HCT116 (cell line): ENCODE measurements around the gene FHL2. TPM values are rescaled to one million over a fixed set of nuclear protein-coding genes. Genes with fewer than 3 reads are reported as not detected.

Experiments
- ATAC-seq: fragments of 200-7000 bp; cut with Tn5 transposase; 2 replicates; pipeline ENCODE4 v1.9.1; 2020; ENCODE audit warnings: mild to moderate bottlenecking, moderate library complexity
- BruUV-seq: library from RNA; stranded (reverse); fragments of 400-500 nt; replicated peaks from 2 replicates; lab custom pipeline; 2021; lab: Mats Ljungman, UMichigan
- CTCF ChIA-PET: fragments of 300-600 bp; sonication (Branson Sonifier 250); formaldehyde crosslinking; loops from one replicate; lab custom pipeline; 2021; ENCODE audit warnings: antibody characterized with exemption; lab: Charles Lee
- POLR2A ChIA-PET: fragments of 300-600, 350-600 bp; sonication (Branson Sonifier 250); formaldehyde crosslinking; loops from one replicate; lab custom pipeline; 2021; ENCODE audit warnings: antibody characterized with exemption; lab: Charles Lee
- RAD21 ChIA-PET, 2 experiments: fragments of 300-600 bp; sonication (Branson Sonifier 250); formaldehyde crosslinking; loops; one replicate each; lab custom pipeline; 2023; ENCODE audit warnings: low total read pairs in 2 of 2; ENCODE audit not compliant: uncharacterized antibody in 2 of 2, unreplicated experiment in 2 of 2, low non-redundant PET in 1 of 2; lab: Charles Lee
- DNase-seq: peaks from one replicate; pipeline ENCODE4 v3.0.0-alpha.2; 2010; ENCODE audit warnings: low read depth, low spot score
- H2AFZ ChIP-seq: fragments of 200-600 bp; shearing (Covaris generic), sonication (generic); 2 replicates; pipeline ENCODE4 v1.6.1; 2017; ENCODE audit warnings: low read depth, mixed run types, mixed read lengths, antibody characterized with exemption, low read length; ENCODE audit not compliant: poor library complexity, severe bottlenecking
- H3K27ac ChIP-seq: 2 replicates; pipeline ENCODE4 v1.5.1; 2012; ENCODE audit warnings: low read depth, low read length
- H3K27me3 ChIP-seq: fragments of 200-600 bp; sonication (generic); 2 replicates; pipeline ENCODE4 v1.6.1; 2016; ENCODE audit warnings: mixed run types, low read length, mixed read lengths; ENCODE audit not compliant: insufficient read depth
- H3K36me3 ChIP-seq, 2 experiments: fragments of 200-500 bp in 1 of 2; fragments of 200-600 bp in 1 of 2; sonication (Bioruptor generic) in 1 of 2; sonication (generic) in 1 of 2; 2 replicates each; pipeline versions ENCODE4 v1.5.1 to v1.6.1; 2014 to 2016; ENCODE audit warnings: low read length in 2 of 2, inconsistent platforms in 1 of 2, mixed read lengths in 1 of 2, mixed run types in 1 of 2; ENCODE audit not compliant: insufficient read depth in 2 of 2, control insufficient read depth in 1 of 2
- H3K4me1 ChIP-seq, 2 experiments: fragments of 200-600 bp in 1 of 2; sonication (generic) in 1 of 2; 2 replicates each; pipeline versions ENCODE4 v1.5.1 to v1.6.1; 2012 to 2017; ENCODE audit warnings: low read length in 2 of 2, inconsistent platforms in 1 of 2, mild to moderate bottlenecking in 1 of 2, mixed read lengths in 1 of 2, mixed run types in 1 of 2, moderate library complexity in 1 of 2; ENCODE audit not compliant: insufficient read depth in 2 of 2, control insufficient read depth in 1 of 2
- H3K4me2 ChIP-seq: fragments of 200-600 bp; sonication (generic); 2 replicates; pipeline ENCODE4 v1.6.1; 2017; ENCODE audit warnings: mixed run types, low read length, mixed read lengths
- H3K4me3 ChIP-seq, 2 experiments: fragments of 200-600 bp in 1 of 2; sonication (generic) in 1 of 2; replicated peaks in 1 of 2; 2 replicates each; pipeline ENCODE4 v1.5.1; 2011 to 2016; ENCODE audit warnings: low read length in 2 of 2, control low read depth in 1 of 2, low read depth in 1 of 2, mild to moderate bottlenecking in 1 of 2, mixed read lengths in 1 of 2, mixed run types in 1 of 2
- H3K79me2 ChIP-seq: fragments of 200-600 bp; sonication (generic); 2 replicates; pipeline ENCODE4 v1.6.1; 2017; ENCODE audit warnings: mild to moderate bottlenecking, mixed run types, low read length, moderate library complexity, mixed read lengths; ENCODE audit not compliant: insufficient read depth
- H3K9ac ChIP-seq: fragments of 200-600 bp; sonication (generic); 2 replicates; pipeline ENCODE4 v1.6.1; 2016; ENCODE audit warnings: low read length, mixed read lengths
- H3K9me2 ChIP-seq: fragments of 200-600 bp; sonication (generic), shearing (Covaris generic); 2 replicates; pipeline ENCODE4 v1.6.1; 2017; ENCODE audit warnings: mixed run types, mild to moderate bottlenecking, moderate library complexity; ENCODE audit not compliant: insufficient read depth
- H3K9me3 ChIP-seq, 2 experiments: fragments of 200-500 bp in 1 of 2; fragments of 200-600 bp in 1 of 2; sonication (Bioruptor generic) in 1 of 2; sonication (generic) in 1 of 2; 2 replicates each; pipeline ENCODE4 v1.6.1; 2014 to 2017; ENCODE audit warnings: low read length in 2 of 2, mixed read lengths in 2 of 2, inconsistent platforms in 1 of 2, low read depth in 1 of 2, mild to moderate bottlenecking in 1 of 2, mixed run types in 1 of 2, moderate library complexity in 1 of 2; ENCODE audit not compliant: control insufficient read depth in 1 of 2, insufficient read depth in 1 of 2
- H4K20me1 ChIP-seq: fragments of 200-600 bp; sonication (generic), shearing (Covaris generic); 2 replicates; pipeline ENCODE4 v1.6.1; 2017; ENCODE audit warnings: mixed run types, mild to moderate bottlenecking, moderate library complexity; ENCODE audit not compliant: insufficient read depth
- ATF3 ChIP-seq: IDR thresholded peaks from 2 replicates; pipeline ENCODE4 v1.6.1; 2012
- CBX3 ChIP-seq: IDR thresholded peaks from 2 replicates; pipeline ENCODE4 v1.6.1; 2012; ENCODE audit warnings: low read depth
- CTCF ChIP-seq, 3 experiments: fragments of 200-600 bp in 1 of 3; sonication (generic) in 1 of 3; IDR thresholded peaks in 2 of 3; conservative IDR thresholded peaks in 1 of 3; 2 replicates each; pipeline ENCODE4 v1.5.1; 2012 to 2017; ENCODE audit warnings: low read depth in 2 of 3, low read length in 2 of 3, antibody characterized with exemption in 1 of 3, borderline replicate concordance in 1 of 3, control low read depth in 1 of 3, mild to moderate bottlenecking in 1 of 3, mixed read lengths in 1 of 3, mixed run types in 1 of 3, moderate library complexity in 1 of 3; ENCODE audit not compliant: insufficient read depth in 1 of 3
- EGR1 ChIP-seq: IDR thresholded peaks from 2 replicates; pipeline ENCODE4 v1.6.1; 2012; ENCODE audit warnings: low read depth
- ELF1 ChIP-seq: IDR thresholded peaks from 2 replicates; pipeline ENCODE4 v1.6.1; 2012; ENCODE audit warnings: low read depth, borderline replicate concordance
- EZH2 ChIP-seq: fragments of 200-600 bp; sonication (generic); IDR thresholded peaks from 2 replicates; pipeline ENCODE4 v1.6.1; 2017; ENCODE audit warnings: antibody characterized with exemption, mixed run types
- EZH2phosphoT487 ChIP-seq: fragments of 200-600 bp; IDR thresholded peaks from 2 replicates; pipeline ENCODE4 v1.6.1; 2018; ENCODE audit warnings: antibody characterized with exemption, borderline replicate concordance
- MAX ChIP-seq: IDR thresholded peaks from 2 replicates; pipeline ENCODE4 v1.6.1; 2012
- POLR2A ChIP-seq: IDR thresholded peaks from 2 replicates; pipeline ENCODE4 v1.7.0; 2011; ENCODE audit warnings: borderline replicate concordance; ENCODE audit not compliant: insufficient read depth, insufficient read length; ENCODE audit errors: extremely low read depth
- POLR2AphosphoS5 ChIP-seq: IDR thresholded peaks from 2 replicates; pipeline ENCODE4 v1.6.1; 2011; ENCODE audit warnings: mild to moderate bottlenecking, low read depth, low read length, moderate library complexity
- RAD21 ChIP-seq: IDR thresholded peaks from 2 replicates; pipeline ENCODE4 v1.6.1; 2012; ENCODE audit warnings: low read depth, mild to moderate bottlenecking
- SP1 ChIP-seq: IDR thresholded peaks from 2 replicates; pipeline ENCODE4 v1.6.1; 2012; ENCODE audit warnings: low read depth
- SRF ChIP-seq: IDR thresholded peaks from 2 replicates; pipeline ENCODE4 v1.6.1; 2012; ENCODE audit warnings: low read depth
- TCF7L2 ChIP-seq: IDR thresholded peaks from 2 replicates; pipeline ENCODE4 v1.7.0; 2011; ENCODE audit warnings: borderline replicate concordance, inconsistent platforms; ENCODE audit not compliant: insufficient read depth, insufficient read length; ENCODE audit errors: extremely low read depth
- YY1 ChIP-seq: IDR thresholded peaks from 2 replicates; pipeline ENCODE4 v1.6.1; 2011; ENCODE audit warnings: low read length, low read depth, moderate library complexity, mild to moderate bottlenecking; ENCODE audit not compliant: insufficient replicate concordance; ENCODE audit errors: extremely low read depth
- ZBTB33 ChIP-seq: IDR thresholded peaks from 2 replicates; pipeline ENCODE4 v1.6.1; 2011; ENCODE audit warnings: mild to moderate bottlenecking, low read length, moderate library complexity; ENCODE audit not compliant: insufficient replicate concordance; ENCODE audit errors: extremely low read depth
- ZFX ChIP-seq: fragments of 450-650 bp; IDR thresholded peaks from 2 replicates; pipeline ENCODE4 v1.6.1; 2017
- ZNF274 ChIP-seq: fragments of 200-500 bp; sonication (Bioruptor generic); IDR thresholded peaks from 2 replicates; pipeline ENCODE4 v1.6.1; 2014; ENCODE audit warnings: mild to moderate bottlenecking, low read depth, low read length, inconsistent platforms
- intact Hi-C: fragments of 100-400 bp; cut with micrococcal nuclease; formaldehyde crosslinking; loops from 2 replicates; pipeline ENCODE4 v1.10.0; 2022
- total RNA-seq: library from RNA; stranded (reverse); gene quantifications from one replicate; pipeline ENCODE4 v1.2.1, GENCODE V29; 2021; ENCODE audit not compliant: unreplicated experiment

Gene FHL2
- total RNA-seq, 1 experiment from 2014 or later = 86.6 TPM

GRCh38 chr2:105384216-105384615 is 14.6 kb downstream of the FHL2 start (continued):
- TF ChIP-seq RAD21 (no peak), POLR2A (no peak), TCF7L2 (no peak), POLR2AphosphoS5 (no peak), EZH2 (no peak)

GRCh38 chr2:105383432-105384166 is 15.3 kb downstream of the FHL2 start:
- ChIA-PET CTCF (no interaction called here), RAD21 (no interaction called here), POLR2A (no interaction called here)
- H2AFZ ChIP-seq = no peak overlapping the region
- BruUV-seq = TSS peak; percentile 9
- H3K9me2 ChIP-seq = no peaks in the 10 kb centered on the region
- intact Hi-C loops = no loop called here
- H3K4me1 ChIP-seq = peaks cover 0 to 5% of the 10 kb centered on the region in 2 experiments; a peak in 1 of 4 replicates
- no peak overlapping the region for H3K27ac ChIP-seq
- TF ChIP-seq ZNF274 (no peak), YY1 (no peak), EZH2phosphoT487 (no peak), TCF7L2 (no peak), ZBTB33 (no peak), EGR1 (no peak), SRF (no peak), ZFX (no peak), CTCF (IDR thresholded peaks at IDR 0.05 in 2 of 3, conservative IDR thresholded peaks at IDR 0.05 in 1 of 3; ENCODE audit: borderline replicate concordance in 1 of 3, insufficient read depth in 1 of 3, low read depth in 2 of 3, low read length in 2 of 3) (no peak), ELF1 (no peak), SP1 (no peak), EZH2 (no peak), MAX (no peak), CBX3 (no peak), ATF3 (no peak), POLR2A (no peak)
- no peak for DNase-seq
- H3K27me3 ChIP-seq = no peaks in the 10 kb centered on the region
- H3K4me3 ChIP-seq = no peak overlapping the region
- H3K36me3 ChIP-seq = peaks cover 23 to 54% of the 10 kb centered on the region in 2 experiments; a peak in 3 of 4 replicates
- H4K20me1 ChIP-seq = peaks cover 3% of the 10 kb centered on the region; the same call in 1 of the 2 replicates
- peaks cover 94% of the 10 kb centered on the region for H3K79me2 ChIP-seq
- H3K9me3 ChIP-seq = no peaks in the 10 kb centered on the region
- no peak overlapping the region for H3K9ac ChIP-seq
- H3K4me2 ChIP-seq = no peak overlapping the region
- ATAC-seq = no peak
